HepG2 (cell line): Measurements from ENCODE around the gene PLCB2. TPM values are rescaled to one million over a fixed set of nuclear protein-coding genes. Genes with fewer than 3 reads are reported as not detected.

Source experiments
- ARNT ChIP-seq: fragments of 450-650 bp; IDR thresholded peaks from 2 replicates; pipeline ENCODE4 v1.6.1; 2017
- HCFC1 ChIP-seq: fragments of 150-350 bp; IDR thresholded peaks from 2 replicates; pipeline ENCODE4 v1.6.1; 2014; ENCODE audit warnings: low read depth, low read length
- IRF9 ChIP-seq: sonication (generic); formaldehyde crosslinking; IDR thresholded peaks from 2 replicates; pipeline ENCODE4 v1.8.0; 2022; ENCODE audit warnings: missing genetic modification reagents, mild to moderate bottlenecking, borderline replicate concordance
- POLR2AphosphoS2 ChIP-seq: IDR thresholded peaks from 2 replicates; pipeline ENCODE4 v1.6.1; 2011; ENCODE audit warnings: low read depth, low read length, improper control_type of control experiment
- RBAK ChIP-seq: sonication (generic); formaldehyde crosslinking; IDR thresholded peaks from 2 replicates; pipeline ENCODE4 v1.5.1; 2020; ENCODE audit warnings: mild to moderate bottlenecking, missing genetic modification reagents
- RELA ChIP-seq: sonication (generic); formaldehyde crosslinking; IDR thresholded peaks from 2 replicates; pipeline ENCODE4 v1.4.0; 2020; ENCODE audit warnings: missing genetic modification reagents
- STAT6 ChIP-seq: sonication (generic); formaldehyde crosslinking; IDR thresholded peaks from 2 replicates; pipeline ENCODE4 v1.4.0; 2020; ENCODE audit warnings: missing genetic modification reagents, mild to moderate bottlenecking, borderline replicate concordance
- TEAD2 ChIP-seq: sonication (generic); formaldehyde crosslinking; IDR thresholded peaks from 2 replicates; pipeline ENCODE4 v1.9.0; 2021; ENCODE audit warnings: missing genetic modification reagents
- YEATS4 ChIP-seq: sonication (generic); formaldehyde crosslinking; IDR thresholded peaks from 2 replicates; pipeline ENCODE4 v1.4.0; 2020; ENCODE audit warnings: missing genetic modification reagents, borderline replicate concordance
- ZBED4 ChIP-seq: sonication (generic); formaldehyde crosslinking; IDR thresholded peaks from 2 replicates; pipeline ENCODE4 v1.4.0; 2020; ENCODE audit warnings: missing genetic modification reagents, borderline replicate concordance
- ZNF253 ChIP-seq: sonication (generic); formaldehyde crosslinking; IDR thresholded peaks from 2 replicates; pipeline ENCODE4 v1.8.0; 2022; ENCODE audit warnings: mild to moderate bottlenecking, missing genetic modification reagents, borderline replicate concordance
- ZNF672 ChIP-seq: sonication (generic); formaldehyde crosslinking; IDR thresholded peaks from 2 replicates; pipeline ENCODE4 v1.8.1; 2022; ENCODE audit warnings: missing genetic modification reagents
- ZNF747 ChIP-seq: sonication (generic); formaldehyde crosslinking; IDR thresholded peaks from 2 replicates; pipeline ENCODE4 v1.8.1; 2023; ENCODE audit warnings: missing genetic modification reagents, mild to moderate bottlenecking, borderline replicate concordance
- polyA plus RNA-seq, 8 experiments: library from polyadenylated mRNA; depleted of rRNA in 3 of 8; stranded (reverse) in 7 of 8; unstranded in 1 of 8; fragments of >200 nt; fragmentation: Illumina TruSeq in 4 of 8; extraction: Trizol in 4 of 8; gene quantifications; 2 replicates each; pipeline versions ENCODE4 v1.2.1 to v1.2.3, GENCODE V29; 2011 to 2016; ENCODE audit warnings: low read depth in 4 of 8, missing spikeins in 1 of 8, mixed read lengths in 1 of 8; ENCODE audit not compliant: insufficient read depth in 1 of 8
- total RNA-seq, 5 experiments: library from RNA; depleted of rRNA; stranded (reverse); fragments of >200 nt; fragmentation: Illumina TruSeq; extraction: Trizol; gene quantifications; 2 replicates each; pipeline ENCODE4 v1.2.3, GENCODE V29; 2016; ENCODE audit warnings: low read depth in 1 of 5
- TF ChIP-seq, protein P1 (sequence below): IDR thresholded peaks from 2 replicates; pipeline ENCODE4 v1.6.1; 2016; ENCODE audit warnings: missing compliant biosample characterization, missing genetic modification reagents, borderline replicate concordance
- TF ChIP-seq, protein P2 (sequence below), 2 experiments: sonication (generic) in 1 of 2; formaldehyde crosslinking in 1 of 2; IDR thresholded peaks; 2 replicates each; pipeline versions ENCODE4 v1.4.0 to v1.6.1; 2016 to 2020; ENCODE audit warnings: borderline replicate concordance in 1 of 2, low read depth in 1 of 2, mild to moderate bottlenecking in 1 of 2, missing genetic modification reagents in 1 of 2

PLCB2 gene
- total and polyA plus RNA-seq, 2 of the 13 experiments (the other 11 are each of a cell fraction or from before 2014, with no cell fraction given): 0.11 TPM; not detected in 1

DNA sequence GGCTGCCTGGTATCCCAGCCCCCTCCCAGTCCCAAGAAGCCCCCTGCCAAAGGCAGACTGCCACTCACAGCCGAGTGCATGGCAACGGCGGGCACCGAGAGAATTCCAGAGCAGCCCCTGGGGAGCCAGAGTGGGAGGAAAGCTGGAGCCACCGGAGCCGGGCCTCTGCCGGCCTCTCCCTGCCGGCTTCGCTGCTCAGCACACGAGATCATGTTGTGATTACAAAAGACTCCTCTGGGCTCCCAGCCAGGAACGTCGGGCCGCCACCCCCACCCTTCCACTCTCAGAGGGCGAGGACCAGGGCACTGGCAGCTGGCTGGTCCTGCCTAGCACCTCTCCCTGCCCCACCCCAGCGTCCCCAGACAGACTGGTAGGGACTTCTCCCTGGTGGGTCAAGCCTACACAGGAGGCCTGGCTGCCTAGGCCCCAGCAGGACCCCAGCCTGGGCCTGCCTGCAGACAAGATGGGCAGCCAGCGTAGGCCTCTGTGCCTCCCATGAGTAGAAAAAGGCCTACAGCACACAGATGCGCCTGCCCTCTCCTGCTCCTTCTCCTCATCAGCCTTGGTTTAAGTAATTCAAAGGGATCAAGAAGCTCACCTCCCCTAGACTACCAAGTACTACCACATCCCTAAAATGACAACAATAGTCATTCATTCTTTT is 33.1 kb upstream of the PLCB2 start, which contains the start of gene CCDC9B (continued):
- TF ChIP-seq ZNF253 (no peak), ZBED4 (0 out of 2 replicates have a peak, but pooled peaks have one; percentile 37), ZNF747 (CRISPR knock-in tag) (no peak), RBAK (CRISPR knock-in tag) (no peak), RELA (CRISPR knock-in tag) (0 out of 2 replicates have a peak, but pooled peaks have one; percentile 67), HCFC1 (no peak), YEATS4 (CRISPR knock-in tag) (no peak), IRF9 (CRISPR knock-in tag) (no peak), ZNF672 (CRISPR knock-in tag) (no peak), STAT6 (CRISPR knock-in tag) (no peak), ARNT (no peak), POLR2AphosphoS2 (no peak), TEAD2 (CRISPR knock-in tag) (no peak)
- TF ChIP-seq, protein P1, sequence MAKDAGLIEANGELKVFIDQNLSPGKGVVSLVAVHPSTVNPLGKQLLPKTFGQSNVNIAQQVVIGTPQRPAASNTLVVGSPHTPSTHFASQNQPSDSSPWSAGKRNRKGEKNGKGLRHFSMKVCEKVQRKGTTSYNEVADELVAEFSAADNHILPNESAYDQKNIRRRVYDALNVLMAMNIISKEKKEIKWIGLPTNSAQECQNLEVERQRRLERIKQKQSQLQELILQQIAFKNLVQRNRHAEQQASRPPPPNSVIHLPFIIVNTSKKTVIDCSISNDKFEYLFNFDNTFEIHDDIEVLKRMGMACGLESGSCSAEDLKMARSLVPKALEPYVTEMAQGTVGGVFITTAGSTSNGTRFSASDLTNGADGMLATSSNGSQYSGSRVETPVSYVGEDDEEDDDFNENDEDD: no peak; the same call in 1 of the 2 replicates
- TF ChIP-seq, protein P2, sequence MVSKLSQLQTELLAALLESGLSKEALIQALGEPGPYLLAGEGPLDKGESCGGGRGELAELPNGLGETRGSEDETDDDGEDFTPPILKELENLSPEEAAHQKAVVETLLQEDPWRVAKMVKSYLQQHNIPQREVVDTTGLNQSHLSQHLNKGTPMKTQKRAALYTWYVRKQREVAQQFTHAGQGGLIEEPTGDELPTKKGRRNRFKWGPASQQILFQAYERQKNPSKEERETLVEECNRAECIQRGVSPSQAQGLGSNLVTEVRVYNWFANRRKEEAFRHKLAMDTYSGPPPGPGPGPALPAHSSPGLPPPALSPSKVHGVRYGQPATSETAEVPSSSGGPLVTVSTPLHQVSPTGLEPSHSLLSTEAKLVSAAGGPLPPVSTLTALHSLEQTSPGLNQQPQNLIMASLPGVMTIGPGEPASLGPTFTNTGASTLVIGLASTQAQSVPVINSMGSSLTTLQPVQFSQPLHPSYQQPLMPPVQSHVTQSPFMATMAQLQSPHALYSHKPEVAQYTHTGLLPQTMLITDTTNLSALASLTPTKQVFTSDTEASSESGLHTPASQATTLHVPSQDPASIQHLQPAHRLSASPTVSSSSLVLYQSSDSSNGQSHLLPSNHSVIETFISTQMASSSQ (IDR thresholded peaks at IDR 0.05; ENCODE audit: low read depth): no peak
- TF ChIP-seq, protein P2 (CRISPR knock-in tag; IDR thresholded peaks at IDR 0.05; ENCODE audit: borderline replicate concordance): no peak
